ENCODE results near the gene PKN2.

The PKN2 gene

DNA sequence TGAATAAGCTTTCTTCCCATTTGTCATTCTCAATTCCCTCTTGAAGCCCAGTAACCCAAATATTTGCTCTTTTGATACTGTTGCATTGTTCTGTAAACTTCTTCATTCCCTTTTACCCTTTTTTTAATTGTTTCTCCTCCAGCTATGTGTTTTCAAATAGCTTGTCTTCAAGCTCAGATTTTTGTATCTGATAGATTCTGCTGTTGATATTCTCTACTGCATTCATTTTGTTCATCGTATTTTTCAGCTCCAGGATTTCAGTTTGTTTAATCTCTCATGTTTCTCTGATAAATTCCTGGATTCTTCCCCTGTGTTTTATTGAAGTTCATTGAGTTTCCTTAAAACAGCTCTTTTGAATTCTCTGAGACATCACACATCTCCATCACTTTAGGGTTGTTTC lies 51.8 kb downstream of the PKN2 start:
- no peak for DNase-seq

DNA sequence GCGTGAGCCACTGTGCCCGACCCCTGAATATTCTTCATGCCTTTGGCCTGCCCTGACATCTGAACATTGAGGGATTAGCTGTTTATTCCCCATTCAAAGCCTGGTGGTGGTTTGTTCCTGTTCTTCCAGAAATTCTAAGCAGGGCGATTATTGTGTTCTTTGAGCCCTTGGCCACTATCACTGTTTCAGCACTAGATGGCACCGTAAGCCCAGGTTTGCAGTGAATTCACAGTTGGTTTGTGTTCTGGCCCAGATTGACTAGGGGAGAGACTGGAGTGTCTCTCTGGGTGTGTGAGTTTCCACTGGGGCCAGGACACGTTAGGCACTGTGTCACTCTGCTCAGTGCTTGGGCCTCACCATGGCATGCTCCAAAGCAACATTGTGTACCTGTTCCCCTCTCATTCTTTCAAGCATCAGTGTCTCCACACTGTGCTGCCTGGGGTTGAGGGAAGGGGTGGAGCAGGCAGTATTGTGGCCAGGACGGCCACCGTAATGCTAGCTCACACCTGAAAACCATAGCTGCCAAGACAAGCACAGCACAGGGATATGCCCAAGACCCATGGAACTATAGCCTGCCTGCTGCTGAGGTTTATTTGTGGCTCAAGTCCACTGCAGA lies 52.7 kb downstream of the PKN2 start:
- no peak for DNase-seq

DNA sequence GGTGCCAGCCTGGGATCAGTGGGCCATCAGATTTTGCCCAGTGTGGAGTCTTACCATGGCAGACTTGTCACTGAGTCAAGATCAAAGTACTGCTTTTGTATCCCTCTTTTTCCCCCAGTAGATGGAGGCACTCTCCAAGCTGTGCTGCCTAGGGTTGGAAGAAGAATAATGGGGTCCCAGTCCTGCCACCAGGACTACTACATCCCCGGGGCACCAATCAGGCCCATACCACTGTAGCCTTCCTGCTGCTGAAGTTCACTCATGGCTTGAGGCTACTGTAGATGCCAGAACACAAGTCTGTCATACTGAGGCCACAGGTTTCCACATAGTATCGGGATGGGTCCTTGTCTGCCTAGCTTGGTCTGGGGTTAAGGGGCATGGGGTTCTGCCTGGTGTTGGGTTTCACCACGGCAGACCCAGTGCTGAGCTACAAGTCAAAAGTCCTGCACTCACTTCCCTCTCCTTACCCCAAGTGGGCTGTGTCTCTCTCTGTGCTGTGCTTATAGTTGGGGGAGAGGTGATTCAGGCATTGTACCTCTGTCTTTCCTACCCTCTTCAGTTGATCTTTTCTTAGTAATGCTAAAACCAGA lies 53.4 kb downstream of the PKN2 start:
- DNase-seq = no peak

- no peak for DNase-seq
These were observed 56.7 kb downstream of the PKN2 start for GRCh38 chr1:88740784-88741183.

DNA sequence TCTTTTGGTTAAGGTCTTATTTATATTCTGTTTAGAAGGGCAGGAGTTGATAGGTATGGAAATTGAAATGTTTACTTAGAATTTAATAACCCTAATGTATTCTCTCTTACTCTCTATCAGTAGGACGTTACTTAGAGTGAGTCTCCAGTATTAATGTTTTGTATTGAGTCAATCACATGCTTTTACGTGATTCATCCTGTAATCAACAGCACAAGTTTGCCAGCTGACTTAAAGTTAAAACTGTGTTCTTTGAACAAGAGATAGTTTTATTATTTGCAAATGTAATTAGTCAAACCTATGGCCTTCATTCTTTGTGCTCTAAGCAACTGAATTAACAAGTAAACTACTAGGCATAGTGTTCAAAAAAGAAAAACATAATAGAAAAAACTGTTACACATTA lies 57.3 kb downstream of the PKN2 start:
- no peak for DNase-seq

- no peak for DNase-seq
These were observed 58.5 kb downstream of the PKN2 start for GRCh38 chr1:88742531-88742930.

DNA sequence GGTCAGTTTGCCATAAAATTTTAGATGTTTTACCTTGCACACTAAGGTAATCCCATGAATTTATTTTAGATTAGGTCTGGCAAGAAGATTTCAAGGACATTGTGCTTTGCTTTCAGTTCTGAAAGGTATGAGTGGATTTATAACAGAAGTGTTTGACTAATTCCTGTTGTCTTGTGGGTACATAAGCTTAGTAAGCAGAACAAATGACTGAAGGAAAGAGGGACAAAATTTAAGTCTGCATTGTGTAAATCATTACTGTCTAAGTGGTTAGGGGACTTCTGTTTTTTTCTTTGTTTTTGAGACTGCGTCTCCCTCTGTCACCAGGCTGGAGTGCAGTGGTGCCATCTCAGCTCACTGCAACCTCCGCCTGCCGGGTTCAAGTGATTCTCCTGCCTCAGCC lies 60.1 kb downstream of the PKN2 start:
- DNase-seq = no peak

- DNase-seq = no peak
These were observed 62.8 kb downstream of the PKN2 start for GRCh38 chr1:88746916-88747315.

GRCh38 chr1:88751714-88752113 lies 67.6 kb downstream of the PKN2 start:
- no peak for DNase-seq

DNA sequence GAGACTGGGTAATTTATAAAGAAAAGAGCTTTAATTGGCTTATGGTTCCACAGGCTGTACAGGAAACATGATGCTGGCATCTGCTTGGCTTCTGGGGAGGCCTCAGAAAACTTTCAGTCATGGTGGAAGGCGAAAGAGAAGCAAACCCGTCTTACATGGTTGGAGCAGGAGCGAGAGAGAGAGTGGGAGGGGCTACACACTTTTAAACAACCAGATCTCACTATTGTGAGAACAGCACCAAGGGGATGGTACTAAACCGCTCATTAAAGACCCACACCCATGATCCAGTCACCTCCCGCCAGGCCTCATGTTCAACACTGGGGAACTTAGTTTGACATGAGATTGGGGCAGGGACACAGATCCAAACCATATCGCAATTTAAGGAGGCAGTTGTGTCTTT lies 69.4 kb downstream of the PKN2 start:
- DNase-seq = no peak

DNA sequence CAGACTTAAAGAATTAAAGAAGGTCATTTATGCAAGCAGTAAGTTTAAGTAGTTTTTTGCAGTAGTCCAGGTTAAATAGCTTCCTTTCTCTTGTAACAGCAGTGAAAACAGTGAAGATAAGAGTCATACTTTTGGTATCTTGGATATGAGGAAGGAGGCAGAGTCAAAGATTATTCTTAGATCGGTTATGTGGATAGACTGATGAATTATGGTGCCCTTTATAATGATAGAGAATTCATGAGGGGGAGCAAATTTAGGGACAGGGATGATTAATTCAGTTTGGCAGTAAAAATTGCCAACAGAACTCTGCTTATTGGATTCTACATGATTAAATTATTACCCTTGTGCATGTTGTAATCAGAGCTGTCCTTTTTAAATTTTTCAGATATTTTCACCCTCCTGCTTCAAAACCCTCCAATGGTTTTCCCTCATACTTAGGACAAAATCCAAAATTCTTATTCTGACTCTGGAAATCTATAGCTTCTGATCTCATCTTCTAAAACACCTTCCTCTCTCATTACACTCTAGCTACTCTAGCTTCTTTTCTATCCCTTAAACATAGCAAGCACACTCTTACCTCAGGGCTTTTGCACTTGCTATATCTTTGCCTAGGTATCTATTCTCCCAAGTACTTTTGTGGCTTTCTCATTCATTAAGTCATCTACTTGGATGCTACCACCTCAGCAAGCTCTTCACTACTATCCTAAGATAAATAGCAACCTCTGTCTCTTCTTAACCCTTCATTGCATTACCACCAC lies 79.8 kb downstream of the PKN2 start:
- DNase-seq = no peak

- no peak for DNase-seq
These were observed 84.1 kb downstream of the PKN2 start for GRCh38 chr1:88768187-88768586.

DNA sequence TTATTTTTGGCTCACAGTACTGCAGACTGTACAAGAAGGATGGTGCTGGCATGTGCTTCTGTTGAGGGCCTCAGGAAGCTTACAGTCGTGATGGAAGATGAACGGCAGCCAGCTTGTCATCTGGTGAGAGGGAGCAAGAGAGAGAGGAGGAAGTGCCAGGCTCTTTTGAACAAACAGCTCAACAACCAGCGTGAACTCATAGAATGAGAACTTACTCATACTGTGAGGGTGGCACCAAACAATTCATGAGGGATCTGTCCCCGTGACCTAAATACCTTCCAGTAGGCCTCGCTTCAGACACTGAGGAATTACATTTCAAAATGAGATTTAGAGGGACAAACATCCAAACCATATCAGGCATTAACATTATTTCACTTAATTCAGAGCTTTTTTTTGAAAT lies 84.7 kb downstream of the PKN2 start:
- no peak for DNase-seq

DNA sequence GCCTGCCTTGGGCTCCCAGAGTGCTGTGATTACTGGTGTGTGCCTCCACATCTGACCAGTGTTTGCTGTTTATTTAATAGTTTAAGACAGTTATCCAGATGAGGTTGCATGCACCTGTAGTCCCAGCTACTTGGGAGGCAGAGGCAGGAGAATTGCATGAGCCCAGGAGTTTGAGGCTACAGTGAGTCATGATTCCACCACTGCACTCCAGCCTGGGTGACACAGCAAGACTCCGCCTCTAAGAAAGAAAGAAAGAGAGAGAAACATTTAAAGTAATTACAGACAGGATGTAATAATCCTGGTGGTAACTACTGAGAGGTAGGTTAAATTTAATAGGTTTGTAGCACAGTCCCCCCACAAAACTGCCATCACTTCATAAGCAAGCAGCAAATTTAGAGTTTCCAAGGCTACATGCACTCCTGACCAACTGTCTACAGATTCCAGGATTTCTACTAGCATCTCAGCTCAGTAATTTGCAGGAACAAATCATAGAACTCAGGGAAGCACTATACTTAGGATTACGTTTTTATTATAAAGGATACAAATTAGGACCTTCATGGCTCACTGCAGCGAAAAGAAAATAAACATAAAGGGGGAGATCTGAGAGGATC lies 89.6 kb downstream of the PKN2 start:
- no peak for DNase-seq

DNA sequence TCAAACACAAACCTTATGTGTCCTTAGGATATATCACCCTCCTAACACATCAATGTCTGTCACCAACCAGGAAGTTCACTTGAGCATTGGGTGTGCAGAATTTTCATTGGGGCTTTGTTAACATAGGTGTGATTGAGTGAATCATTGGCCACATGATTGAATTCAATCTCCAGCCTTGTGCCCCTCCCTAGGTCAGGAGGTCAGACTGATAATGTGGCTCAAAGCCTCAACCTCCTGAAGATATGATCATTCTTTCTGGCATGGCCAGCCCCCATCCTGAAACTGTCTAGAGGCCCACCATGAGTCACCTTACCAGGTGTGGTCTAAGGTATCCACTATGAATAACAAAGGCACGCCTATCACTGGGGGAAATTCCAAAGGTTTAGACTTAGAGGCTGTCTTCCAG lies 90.1 kb downstream of the PKN2 start:
- DNase-seq = no peak

- no peak for DNase-seq
These were observed 93.6 kb downstream of the PKN2 start for GRCh38 chr1:88777604-88778149.

DNA sequence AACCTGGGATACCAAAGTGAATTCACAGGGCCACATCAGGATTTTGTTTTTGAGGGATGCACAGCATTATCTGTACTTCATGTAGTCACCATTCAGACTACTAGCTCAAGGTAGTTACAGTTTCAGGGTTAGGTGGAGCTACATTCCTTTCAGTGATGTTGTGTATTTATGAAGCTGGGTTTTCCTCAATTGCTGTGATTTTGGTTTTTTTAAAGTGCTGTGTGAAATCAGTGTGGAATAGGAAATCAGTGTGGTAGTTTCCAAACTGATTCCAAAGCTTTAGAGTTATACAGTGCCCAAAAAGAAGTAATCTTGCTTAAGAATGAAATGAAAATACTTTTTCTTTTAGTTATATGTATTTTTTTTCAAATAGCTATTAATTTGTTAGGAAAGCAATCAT lies 95.8 kb downstream of the PKN2 start:
- DNase-seq = no peak

- no peak for DNase-seq
These were observed 96.4 kb downstream of the PKN2 start for GRCh38 chr1:88780485-88780884.

DNA sequence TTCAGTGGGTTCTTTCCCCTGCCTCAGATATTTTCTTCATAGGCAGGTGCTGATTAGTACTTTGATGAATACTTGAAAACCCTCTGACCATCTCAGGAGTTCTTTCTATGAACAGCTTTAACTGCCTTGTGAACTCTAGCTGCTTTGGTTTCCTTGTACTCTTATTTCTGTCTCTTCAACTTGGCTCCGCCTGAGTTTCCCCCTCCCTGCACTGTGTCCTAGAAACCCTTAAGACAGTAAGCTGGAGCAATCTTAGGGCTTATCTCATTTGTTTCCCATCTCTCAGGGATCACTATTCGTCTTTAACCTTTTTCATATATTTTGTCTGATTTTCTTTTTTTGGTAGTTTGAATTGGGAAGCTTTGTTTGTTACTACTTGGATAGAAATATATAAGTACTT lies 99.1 kb downstream of the PKN2 start:
- no peak for DNase-seq

DNA sequence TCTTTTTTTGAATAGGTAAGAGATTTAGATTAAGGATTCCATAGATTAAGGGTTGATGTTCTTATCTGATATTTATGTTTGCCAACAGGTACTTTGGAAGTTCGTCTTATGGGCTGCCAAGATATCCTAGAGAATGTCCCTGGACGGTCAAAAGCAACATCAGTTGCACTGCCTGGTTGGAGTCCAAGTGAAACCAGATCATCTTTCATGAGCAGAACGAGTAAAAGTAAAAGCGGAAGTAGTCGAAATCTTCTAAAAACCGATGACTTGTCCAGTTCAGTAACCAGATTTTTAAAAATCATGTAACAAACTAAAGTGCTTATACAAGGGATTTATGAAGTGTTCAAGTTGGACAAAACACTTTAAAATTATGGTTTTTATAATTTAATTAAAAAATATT lies 100.5 kb downstream of the PKN2 start:
- no peak for DNase-seq

- no peak for DNase-seq
These were observed 103.2 kb downstream of the PKN2 start for GRCh38 chr1:88787023-88787903.

GRCh38 chr1:88791192-88791591 lies 107.1 kb downstream of the PKN2 start:
- no peak for DNase-seq

- no peak for DNase-seq
These were observed 115.4 kb downstream of the PKN2 start for GRCh38 chr1:88799491-88799890.

Measured in activated CD4-positive, CD25-positive, alpha-beta regulatory T cell (primary cell).